ENCODE measurements around the gene CEP85L. TPM values are rescaled to one million over a fixed set of nuclear protein-coding genes. Genes with fewer than 3 reads are reported as not detected.
A peak's percentile ranks its signal among the peaks of the same experiment; 100 is the strongest.

Gene CEP85L
- polyA plus RNA-seq: under 1 TPM; 0.52 to 0.61 TPM

- WGBS, 2 donors: 1% methylated on average over 52 to 77 of the region's 77 CpGs
- peak within 1 kb of the TSS; percentile 63 to 85 for H3K4me3 ChIP-seq (ENCODE audit: low read depth in 1 of 2, low read length in 2 of 2)
- no peaks in the 10 kb centered on the region for H3K27me3 ChIP-seq (ENCODE audit: control insufficient read depth in 1 of 2, insufficient read depth in 2 of 2, low read length in 2 of 2)
Measured at GRCh38 chr6:118651282-118652050, at the start of gene CEP85L. TSS of gene CEP85L (minus strand) at chr6:118651591. CDS start at chr6:118651269, 322 bp downstream.

DNA sequence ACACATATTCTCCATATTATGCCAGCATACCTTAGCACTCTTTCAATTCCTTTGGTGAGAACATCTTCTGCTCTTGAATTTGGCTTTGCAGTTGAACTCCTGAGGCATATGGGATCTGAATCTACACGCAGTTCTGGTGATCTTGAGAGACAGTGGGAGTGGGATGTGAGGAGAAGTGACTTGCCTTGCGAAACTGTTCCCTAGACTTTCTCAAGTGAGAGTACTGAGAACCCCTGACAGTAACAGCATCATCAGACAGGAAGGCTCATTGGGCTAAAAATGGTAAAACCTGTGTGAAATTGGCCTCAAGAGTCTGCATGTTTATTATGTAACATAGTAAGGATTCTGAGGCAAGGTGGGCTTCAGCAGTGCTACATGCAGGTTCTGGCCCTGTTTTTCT, 49.1 kb upstream of the CEP85L start:
- WGBS, 2 donors: 92 to 97% methylated on average over 2 of the region's 2 CpGs
- Histone ChIP-seq H3K27ac (ENCODE audit: low read depth in 2 of 2, low read length in 1 of 2) (no peak overlapping the region), H3K27me3 (ENCODE audit: control insufficient read depth in 1 of 2, insufficient read depth in 2 of 2, low read length in 2 of 2) (no peaks in the 10 kb centered on the region), H3K4me3 (ENCODE audit: low read depth in 1 of 2, low read length in 2 of 2) (no peak overlapping the region), H3K36me3 (ENCODE audit: control insufficient read depth in 2 of 2, insufficient read depth in 2 of 2, low read length in 1 of 2) (no peaks in the 10 kb centered on the region), H3K4me1 (ENCODE audit: control insufficient read depth in 2 of 2, insufficient read depth in 2 of 2, low read length in 1 of 2) (no peaks in the 10 kb centered on the region), H3K9me3 (ENCODE audit: control insufficient read depth in 2 of 2, insufficient read depth in 1 of 2, low read depth in 1 of 2, low read length in 1 of 2) (no peaks in the 10 kb centered on the region)

More at GRCh38 chr6:118651282-118652050, at the start of gene CEP85L:
- peak within 1 kb of the TSS; percentile 86 to 89 for H3K27ac ChIP-seq (ENCODE audit: low read depth in 2 of 2, low read length in 1 of 2)
- peaks cover 0 to 2% of the 10 kb centered on the region in 2 donors for H3K4me1 ChIP-seq (ENCODE audit: control insufficient read depth in 2 of 2, insufficient read depth in 2 of 2, low read length in 1 of 2)
- no peaks in the 10 kb centered on the region for H3K9me3 ChIP-seq (ENCODE audit: control insufficient read depth in 2 of 2, insufficient read depth in 1 of 2, low read depth in 1 of 2, low read length in 1 of 2)
- H3K36me3 ChIP-seq (ENCODE audit: control insufficient read depth in 2 of 2, insufficient read depth in 2 of 2, low read length in 1 of 2): no peaks in the 10 kb centered on the region

GRCh38 chr6:118697554-118697953, 46.2 kb upstream of the CEP85L start:
- Histone ChIP-seq H3K36me3 (ENCODE audit: control insufficient read depth in 2 of 2, insufficient read depth in 2 of 2, low read length in 1 of 2) (no peaks in the 10 kb centered on the region), H3K27me3 (ENCODE audit: control insufficient read depth in 1 of 2, insufficient read depth in 2 of 2, low read length in 2 of 2) (no peaks in the 10 kb centered on the region), H3K4me1 (ENCODE audit: control insufficient read depth in 2 of 2, insufficient read depth in 2 of 2, low read length in 1 of 2) (no peaks in the 10 kb centered on the region), H3K4me3 (ENCODE audit: low read depth in 1 of 2, low read length in 2 of 2) (no peak overlapping the region), H3K27ac (ENCODE audit: low read depth in 2 of 2, low read length in 1 of 2) (no peak overlapping the region), H3K9me3 (ENCODE audit: control insufficient read depth in 2 of 2, insufficient read depth in 1 of 2, low read depth in 1 of 2, low read length in 1 of 2) (no peaks in the 10 kb centered on the region)
- WGBS, 2 donors: 80 to 84% methylated on average over 3 of the region's 3 CpGs

- H3K27ac ChIP-seq (ENCODE audit: low read depth in 2 of 2, low read length in 1 of 2): no peak overlapping the region
- H3K27me3 ChIP-seq (ENCODE audit: control insufficient read depth in 1 of 2, insufficient read depth in 2 of 2, low read length in 2 of 2): no peaks in the 10 kb centered on the region
- no peaks in the 10 kb centered on the region for H3K9me3 ChIP-seq (ENCODE audit: control insufficient read depth in 2 of 2, insufficient read depth in 1 of 2, low read depth in 1 of 2, low read length in 1 of 2)
- 85 to 93% methylated on average over 1 of the region's 1 CpG for WGBS, 2 donors
- H3K36me3 ChIP-seq (ENCODE audit: control insufficient read depth in 2 of 2, insufficient read depth in 2 of 2, low read length in 1 of 2): no peaks in the 10 kb centered on the region
- no peaks in the 10 kb centered on the region for H3K4me1 ChIP-seq (ENCODE audit: control insufficient read depth in 2 of 2, insufficient read depth in 2 of 2, low read length in 1 of 2)
- H3K4me3 ChIP-seq (ENCODE audit: low read depth in 1 of 2, low read length in 2 of 2): no peak overlapping the region
Measured at GRCh38 chr6:118696271-118696670, 44.9 kb upstream of the CEP85L start.

GRCh38 chr6:118693562-118693961, 42.2 kb upstream of the CEP85L start:
- Histone ChIP-seq H3K9me3 (ENCODE audit: control insufficient read depth in 2 of 2, insufficient read depth in 1 of 2, low read depth in 1 of 2, low read length in 1 of 2) (no peaks in the 10 kb centered on the region), H3K27me3 (ENCODE audit: control insufficient read depth in 1 of 2, insufficient read depth in 2 of 2, low read length in 2 of 2) (no peaks in the 10 kb centered on the region), H3K27ac (ENCODE audit: low read depth in 2 of 2, low read length in 1 of 2) (no peak overlapping the region), H3K36me3 (ENCODE audit: control insufficient read depth in 2 of 2, insufficient read depth in 2 of 2, low read length in 1 of 2) (no peaks in the 10 kb centered on the region), H3K4me1 (ENCODE audit: control insufficient read depth in 2 of 2, insufficient read depth in 2 of 2, low read length in 1 of 2) (no peaks in the 10 kb centered on the region), H3K4me3 (ENCODE audit: low read depth in 1 of 2, low read length in 2 of 2) (no peak overlapping the region)
- 57 to 61% methylated on average over 1 of the region's 1 CpG for WGBS, 2 donors

DNA sequence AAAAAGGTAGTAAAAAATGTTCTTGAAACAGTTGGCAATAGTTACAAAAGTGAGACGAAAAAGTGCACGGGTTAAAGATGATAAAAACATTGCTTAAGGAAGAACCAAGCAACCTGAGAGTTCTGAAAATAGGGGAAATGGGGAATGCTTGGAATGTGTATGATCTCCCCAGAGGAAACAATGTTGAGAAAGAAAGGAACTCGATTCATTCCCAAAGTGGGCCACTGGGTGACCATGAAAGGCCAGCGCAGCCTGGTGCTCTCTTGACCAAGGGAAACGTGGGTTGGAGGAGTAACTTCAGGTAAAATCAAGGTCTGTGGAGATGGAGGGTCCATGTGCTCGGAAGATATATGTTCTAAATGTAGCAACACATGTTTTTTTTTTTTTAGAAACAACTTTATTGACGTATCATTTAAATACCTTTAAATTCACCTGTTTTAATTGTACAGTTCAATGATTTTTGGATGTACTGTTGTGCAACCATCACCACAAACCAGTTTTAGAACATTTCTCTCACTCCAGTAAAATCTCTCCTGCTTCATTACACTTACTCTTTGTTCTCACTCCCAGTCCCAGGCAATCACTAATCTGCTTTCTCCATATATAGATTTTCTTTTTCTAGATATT, 34.5 kb upstream of the CEP85L start:
- H3K27ac ChIP-seq (ENCODE audit: low read depth in 2 of 2, low read length in 1 of 2): no peak overlapping the region
- H3K9me3 ChIP-seq (ENCODE audit: control insufficient read depth in 2 of 2, insufficient read depth in 1 of 2, low read depth in 1 of 2, low read length in 1 of 2): no peaks in the 10 kb centered on the region
- no peaks in the 10 kb centered on the region for H3K27me3 ChIP-seq (ENCODE audit: control insufficient read depth in 1 of 2, insufficient read depth in 2 of 2, low read length in 2 of 2)
- 84% methylated on average over 7 of the region's 7 CpGs for WGBS, 2 donors
- no peaks in the 10 kb centered on the region for H3K36me3 ChIP-seq (ENCODE audit: control insufficient read depth in 2 of 2, insufficient read depth in 2 of 2, low read length in 1 of 2)
- H3K4me3 ChIP-seq (ENCODE audit: low read depth in 1 of 2, low read length in 2 of 2): no peak overlapping the region
- no peaks in the 10 kb centered on the region for H3K4me1 ChIP-seq (ENCODE audit: control insufficient read depth in 2 of 2, insufficient read depth in 2 of 2, low read length in 1 of 2)

- Histone ChIP-seq H3K27ac (ENCODE audit: low read depth in 2 of 2, low read length in 1 of 2) (no peak overlapping the region), H3K27me3 (ENCODE audit: control insufficient read depth in 1 of 2, insufficient read depth in 2 of 2, low read length in 2 of 2) (no peaks in the 10 kb centered on the region), H3K9me3 (ENCODE audit: control insufficient read depth in 2 of 2, insufficient read depth in 1 of 2, low read depth in 1 of 2, low read length in 1 of 2) (no peaks in the 10 kb centered on the region), H3K36me3 (ENCODE audit: control insufficient read depth in 2 of 2, insufficient read depth in 2 of 2, low read length in 1 of 2) (no peaks in the 10 kb centered on the region), H3K4me3 (ENCODE audit: low read depth in 1 of 2, low read length in 2 of 2) (no peak overlapping the region), H3K4me1 (ENCODE audit: control insufficient read depth in 2 of 2, insufficient read depth in 2 of 2, low read length in 1 of 2) (no peaks in the 10 kb centered on the region)
- WGBS, 2 donors: 68 to 78% methylated on average over 9 of the region's 9 CpGs
Measured at GRCh38 chr6:118683881-118684872, 32.8 kb upstream of the CEP85L start.

- no peak overlapping the region for H3K27ac ChIP-seq (ENCODE audit: low read depth in 2 of 2, low read length in 1 of 2)
- WGBS, 2 donors: 81 to 82% methylated on average over 9 of the region's 9 CpGs
Measured at GRCh38 chr6:118680452-118681095, 29.2 kb upstream of the CEP85L start.

DNA sequence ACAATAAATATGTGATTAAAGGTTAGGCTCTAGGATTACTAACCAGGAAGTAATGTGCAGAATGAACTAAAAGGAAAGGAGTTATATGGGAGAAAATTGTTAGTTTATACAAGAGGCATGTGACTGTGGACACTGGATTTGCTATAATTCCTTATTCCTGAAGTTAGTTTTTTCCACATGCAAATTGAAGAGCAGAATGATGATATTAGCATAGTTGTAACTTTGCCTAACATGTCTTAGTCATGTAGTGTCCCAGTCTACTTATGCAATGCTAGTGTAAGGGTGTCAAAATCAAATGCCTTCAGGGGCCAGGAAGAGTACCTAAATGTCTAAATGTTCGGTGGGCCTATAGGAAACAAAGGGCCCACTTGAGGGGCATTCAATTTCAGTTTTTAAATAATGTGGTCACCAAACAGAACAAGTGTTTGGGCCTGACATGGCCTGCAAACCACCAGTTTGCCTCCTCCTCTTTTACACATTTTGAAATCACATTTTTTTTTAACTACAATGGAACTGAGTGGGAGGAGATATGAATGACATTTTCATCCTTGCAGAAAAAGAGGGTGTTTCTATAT, 28.0 kb upstream of the CEP85L start:
- no peak overlapping the region for H3K4me3 ChIP-seq (ENCODE audit: low read depth in 1 of 2, low read length in 2 of 2)
- no peaks in the 10 kb centered on the region for H3K36me3 ChIP-seq (ENCODE audit: control insufficient read depth in 2 of 2, insufficient read depth in 2 of 2, low read length in 1 of 2)
- H3K27me3 ChIP-seq (ENCODE audit: control insufficient read depth in 1 of 2, insufficient read depth in 2 of 2, low read length in 2 of 2): no peaks in the 10 kb centered on the region
- 41 to 65% methylated on average over 1 of the region's 1 CpG for WGBS, 2 donors
- H3K27ac ChIP-seq (ENCODE audit: low read depth in 2 of 2, low read length in 1 of 2): no peak overlapping the region
- H3K4me1 ChIP-seq (ENCODE audit: control insufficient read depth in 2 of 2, insufficient read depth in 2 of 2, low read length in 1 of 2): no peaks in the 10 kb centered on the region
- no peaks in the 10 kb centered on the region for H3K9me3 ChIP-seq (ENCODE audit: control insufficient read depth in 2 of 2, insufficient read depth in 1 of 2, low read depth in 1 of 2, low read length in 1 of 2)

More at GRCh38 chr6:118680452-118681095, 29.2 kb upstream of the CEP85L start:
- Histone ChIP-seq H3K9me3 (ENCODE audit: control insufficient read depth in 2 of 2, insufficient read depth in 1 of 2, low read depth in 1 of 2, low read length in 1 of 2) (no peaks in the 10 kb centered on the region), H3K36me3 (ENCODE audit: control insufficient read depth in 2 of 2, insufficient read depth in 2 of 2, low read length in 1 of 2) (no peaks in the 10 kb centered on the region), H3K4me3 (ENCODE audit: low read depth in 1 of 2, low read length in 2 of 2) (no peak overlapping the region), H3K4me1 (ENCODE audit: control insufficient read depth in 2 of 2, insufficient read depth in 2 of 2, low read length in 1 of 2) (no peaks in the 10 kb centered on the region), H3K27me3 (ENCODE audit: control insufficient read depth in 1 of 2, insufficient read depth in 2 of 2, low read length in 2 of 2) (no peaks in the 10 kb centered on the region)
